IMR-90 (cell line): ENCODE results near the gene FBXL7. TPM values are rescaled to one million over a fixed set of nuclear protein-coding genes. Genes with fewer than 3 reads are reported as not detected.

ENCODE experiments used
- ATAC-seq: fragments of 200-7000 bp; cut with Tn5 transposase; 2 replicates; pipeline ENCODE4 v1.9.1; 2020; ENCODE audit warnings: low read depth, mild to moderate bottlenecking, moderate library complexity
- BruUV-seq: library from RNA; stranded (reverse); fragments of 400-500 nt; replicated peaks from 2 replicates; lab custom pipeline; 2021; lab: Mats Ljungman, UMichigan
- CTCF ChIA-PET: fragments of 300-600 bp; formaldehyde crosslinking; extraction: SDS; loops from one replicate; lab custom pipeline; 2021; ENCODE audit warnings: antibody characterized with exemption; lab: Yijun Ruan, JAX
- POLR2A ChIA-PET: fragments of 300-600 bp; sonication (Branson Sonifier 250); formaldehyde crosslinking; loops from one replicate; lab custom pipeline; 2022; ENCODE audit warnings: antibody characterized with exemption; ENCODE audit not compliant: unreplicated experiment; lab: Charles Lee
- DNase-seq: peaks from one replicate; pipeline ENCODE4 v3.0.0; 2013
- H2AFZ ChIP-seq: replicated peaks from 2 replicates; pipeline ENCODE3; 2013; ENCODE audit warnings: low read length, mild to moderate bottlenecking; ENCODE audit not compliant: poor library complexity
- H2AK5ac ChIP-seq: 2 replicates; pipeline ENCODE4 v1.6.1; 2013; ENCODE audit warnings: low read depth, low read length, inconsistent platforms
- H2AK9ac ChIP-seq: replicated peaks from 2 replicates; pipeline ENCODE3; 2013; ENCODE audit warnings: mild to moderate bottlenecking, low read depth, low read length, moderate library complexity; ENCODE audit not compliant: poor library complexity
- H2BK120ac ChIP-seq: 2 replicates; pipeline ENCODE4 v1.6.1; 2013; ENCODE audit warnings: low read depth, low read length, inconsistent platforms
- H2BK15ac ChIP-seq: 3 replicates; pipeline ENCODE4 v1.6.1; 2013; ENCODE audit warnings: low read depth, low read length, inconsistent platforms
- H2BK20ac ChIP-seq: 2 replicates; pipeline ENCODE4 v1.6.1; 2013; ENCODE audit warnings: low read depth, mild to moderate bottlenecking, inconsistent platforms, low read length, moderate library complexity
- H2BK5ac ChIP-seq: 2 replicates; pipeline ENCODE4 v1.6.1; 2013; ENCODE audit warnings: mild to moderate bottlenecking, low read depth, low read length, inconsistent platforms; ENCODE audit not compliant: poor library complexity, severe bottlenecking
- H3K14ac ChIP-seq: replicated peaks from 2 replicates; pipeline ENCODE4 v1.6.1; 2013; ENCODE audit warnings: low read depth, low read length, inconsistent platforms
- H3K18ac ChIP-seq: 2 replicates; pipeline ENCODE4 v1.6.1; 2013; ENCODE audit warnings: low read depth, low read length, control low read depth
- H3K23ac ChIP-seq: 2 replicates; pipeline ENCODE4 v1.6.1; 2013; ENCODE audit warnings: low read depth, low read length, inconsistent platforms
- H3K27ac ChIP-seq: 2 replicates; pipeline ENCODE4 v1.5.1; 2013; ENCODE audit warnings: mild to moderate bottlenecking, control low read depth, low read length; ENCODE audit not compliant: insufficient read depth
- H3K27me3 ChIP-seq: 2 replicates; pipeline ENCODE4 v1.6.1; 2013; ENCODE audit warnings: low read length; ENCODE audit not compliant: control insufficient read depth, insufficient read depth
- H3K36me3 ChIP-seq: 2 replicates; pipeline ENCODE4 v1.6.1; 2013; ENCODE audit warnings: low read length, mixed read lengths; ENCODE audit not compliant: control insufficient read depth, insufficient read depth
- H3K4ac ChIP-seq: 2 replicates; pipeline ENCODE4 v1.6.1; 2013; ENCODE audit warnings: low read depth, low read length, inconsistent platforms
- H3K4me1 ChIP-seq: 2 replicates; pipeline ENCODE4 v1.6.1; 2013; ENCODE audit warnings: low read length, mixed read lengths; ENCODE audit not compliant: control insufficient read depth, insufficient read depth
- H3K4me2 ChIP-seq: 2 replicates; pipeline ENCODE4 v1.6.1; 2013; ENCODE audit warnings: low read depth, mild to moderate bottlenecking, control low read depth, low read length, moderate library complexity
- H3K4me3 ChIP-seq: 2 replicates; pipeline ENCODE4 v1.5.1; 2013; ENCODE audit warnings: low read depth, mild to moderate bottlenecking, control low read depth, low read length, moderate library complexity; ENCODE audit not compliant: insufficient read depth
- H3K56ac ChIP-seq: 2 replicates; pipeline ENCODE4 v1.6.1; 2013; ENCODE audit warnings: low read length, inconsistent platforms; ENCODE audit not compliant: insufficient read depth; ENCODE audit errors: extremely low read depth
- H3K79me1 ChIP-seq, 2 experiments: 2 replicates each; pipeline ENCODE4 v1.6.1; 2013; ENCODE audit warnings: low read length in 2 of 2, inconsistent platforms in 1 of 2, low read depth in 1 of 2
- H3K9ac ChIP-seq: 2 replicates; pipeline ENCODE4 v1.6.1; 2013; ENCODE audit warnings: low read depth, low read length, control low read depth
- H3K9me1 ChIP-seq: 2 replicates; pipeline ENCODE4 v1.6.1; 2013; ENCODE audit warnings: low read length, inconsistent platforms; ENCODE audit not compliant: insufficient read depth
- H3K9me3 ChIP-seq: 2 replicates; pipeline ENCODE4 v1.6.1; 2013; ENCODE audit warnings: low read length; ENCODE audit not compliant: control insufficient read depth, insufficient read depth
- H4K20me1 ChIP-seq: 2 replicates; pipeline ENCODE4 v1.6.1; 2013; ENCODE audit warnings: low read length, inconsistent platforms; ENCODE audit not compliant: insufficient read depth
- H4K5ac ChIP-seq: 2 replicates; pipeline ENCODE4 v1.6.1; 2013; ENCODE audit warnings: mild to moderate bottlenecking, low read depth, low read length, control low read depth
- H4K8ac ChIP-seq, 2 experiments: 2 replicates each; pipeline ENCODE4 v1.6.1; 2013; ENCODE audit warnings: low read depth in 2 of 2, low read length in 2 of 2, control low read depth in 1 of 2, inconsistent platforms in 1 of 2
- H4K91ac ChIP-seq: 2 replicates; pipeline ENCODE4 v1.6.1; 2013; ENCODE audit warnings: low read depth, low read length, inconsistent platforms; ENCODE audit not compliant: insufficient read depth
- BHLHE40 ChIP-seq: fragments of 150-350 bp; IDR thresholded peaks from 2 replicates; pipeline ENCODE4 v1.6.1; 2016; ENCODE audit warnings: mild to moderate bottlenecking, low read depth, low read length
- CEBPB ChIP-seq: IDR thresholded peaks from 2 replicates; pipeline ENCODE4 v1.6.1; 2012; ENCODE audit warnings: low read depth, low read length, improper control_type of control experiment
- CHD1 ChIP-seq: IDR thresholded peaks from 2 replicates; pipeline ENCODE4 v1.6.1; 2012; ENCODE audit warnings: low read depth, low read length, improper control_type of control experiment
- FOS ChIP-seq: fragments of 150-350 bp; IDR thresholded peaks from 2 replicates; pipeline ENCODE4 v1.6.1; 2016; ENCODE audit warnings: low read depth, low read length
- MAFK ChIP-seq: IDR thresholded peaks from 2 replicates; pipeline ENCODE4 v1.6.1; 2012; ENCODE audit warnings: low read depth, low read length, improper control_type of control experiment
- MAZ ChIP-seq: IDR thresholded peaks from 2 replicates; pipeline ENCODE4 v1.6.1; 2012; ENCODE audit warnings: low read depth, mild to moderate bottlenecking, low read length, improper control_type of control experiment, moderate library complexity, borderline replicate concordance
- MXI1 ChIP-seq: IDR thresholded peaks from 2 replicates; pipeline ENCODE4 v1.6.1; 2012; ENCODE audit warnings: low read depth, mild to moderate bottlenecking, low read length, moderate library complexity, borderline replicate concordance
- NFE2L2 ChIP-seq: fragments of 150-350 bp; IDR thresholded peaks from 2 replicates; pipeline ENCODE4 v1.6.1; 2016; ENCODE audit warnings: low read depth, mild to moderate bottlenecking, low read length
- POLR2A ChIP-seq: IDR thresholded peaks from 2 replicates; pipeline ENCODE4 v1.6.1; 2012; ENCODE audit warnings: mild to moderate bottlenecking, low read depth, low read length
- RAD21 ChIP-seq: IDR thresholded peaks from 2 replicates; pipeline ENCODE4 v1.6.1; 2012; ENCODE audit warnings: low read length, improper control_type of control experiment
- RCOR1 ChIP-seq: IDR thresholded peaks from 2 replicates; pipeline ENCODE4 v1.6.1; 2012; ENCODE audit warnings: mild to moderate bottlenecking, low read length, improper control_type of control experiment; ENCODE audit not compliant: insufficient replicate concordance
- RFX5 ChIP-seq: IDR thresholded peaks from 2 replicates; pipeline ENCODE4 v1.8.0; 2012; ENCODE audit warnings: low read depth, mild to moderate bottlenecking, low read length, moderate library complexity
- SMC3 ChIP-seq: fragments of 150-350 bp; IDR thresholded peaks from 2 replicates; pipeline ENCODE4 v1.6.1; 2016; ENCODE audit warnings: low read depth, mild to moderate bottlenecking, antibody characterized with exemption, low read length, moderate library complexity
- WGBS, 2 experiments: methylation state at CpG; one replicate each; pipeline versions ENCODE4 v1.1.5 to v1.1.7; 2013; ENCODE audit warnings: missing lambda C conversion rate in 2 of 2; ENCODE audit not compliant: insufficient read length in 1 of 2; ENCODE audit errors: extremely low coverage in 2 of 2; 5-methylcytosine and 5-hydroxymethylcytosine counted together
- dilution Hi-C: fragments of 300-500 bp; cut with HindIII; formaldehyde crosslinking; loops from one replicate; pipeline ENCODE4 v1.14.3; 2018; ENCODE audit warnings: low sequenced_read_pairs; ENCODE audit not compliant: unreplicated experiment
- in situ Hi-C: fragments of 300-500 bp; cut with MboI; formaldehyde crosslinking; loops from 3 replicates; pipeline ENCODE4 v1.14.3; 2019; ENCODE audit warnings: low sequenced_read_pairs, inconsistent platforms, mixed read lengths
- intact Hi-C: fragments of 100-400 bp; cut with micrococcal nuclease; formaldehyde crosslinking; loops from 2 replicates; pipeline ENCODE4 v1.10.0; 2022
- polyA plus RNA-seq, 3 experiments: library from polyadenylated mRNA; depleted of rRNA; stranded (reverse); fragments of >200 nt; gene quantifications; 2 replicates each; pipeline ENCODE4 v1.2.3, GENCODE V29; 2012; ENCODE audit warnings: low replicate concordance in 1 of 3
- total RNA-seq: library from RNA; depleted of rRNA; stranded (reverse); fragments of >200 nt; gene quantifications from 2 replicates; pipeline ENCODE4 v1.2.3, GENCODE V29; 2012
- TF ChIP-seq, protein P1 (sequence below): fragments of 150-350 bp; IDR thresholded peaks from 2 replicates; pipeline ENCODE4 v1.6.1; 2017; ENCODE audit warnings: mild to moderate bottlenecking, antibody characterized with exemption, low read length, low read depth
- TF ChIP-seq, protein P2 (sequence below): conservative IDR thresholded peaks from 2 replicates; pipeline ENCODE4 v1.5.1; 2012; ENCODE audit warnings: mild to moderate bottlenecking, low read depth, low read length, improper control_type of control experiment
- TF ChIP-seq, protein P3 (sequence below): fragments of 150-350 bp; IDR thresholded peaks from 2 replicates; pipeline ENCODE4 v1.6.1; 2016; ENCODE audit warnings: low read depth, mild to moderate bottlenecking, low read length, moderate library complexity, borderline replicate concordance

Gene FBXL7
- total and polyA plus RNA-seq, 2 of the 4 experiments (the other 2 are of a cell fraction) = 4.1 to 10.2 TPM

GRCh38 chr5:15634591-15635288, 134.8 kb downstream of the FBXL7 start:
- Histone ChIP-seq H3K56ac (no peak overlapping the region), H3K18ac (no peak overlapping the region), H2AK9ac (no peak overlapping the region), H3K9me3 (no peaks in the 10 kb centered on the region), H2AK5ac (no peak overlapping the region), H2BK120ac (no peak overlapping the region), H2AFZ (no peak overlapping the region), H4K5ac (no peak overlapping the region), H3K79me1 (peaks cover 15 to 23% of the 10 kb centered on the region in 2 experiments), H4K8ac (no peak overlapping the region), H3K14ac (no peak overlapping the region), H3K4ac (no peak overlapping the region), H3K4me3 (no peak overlapping the region), H3K23ac (no peak overlapping the region), H2BK5ac (no peak overlapping the region), H3K4me1 (peaks cover 2% of the 10 kb centered on the region; the same call in 1 of the 2 replicates), H3K27me3 (no peaks in the 10 kb centered on the region), H4K20me1 (no peaks in the 10 kb centered on the region; the same call in 1 of the 2 replicates), H3K4me2 (no peak overlapping the region), H3K36me3 (no peaks in the 10 kb centered on the region), H2BK15ac (no peak overlapping the region), H3K9me1 (no peaks in the 10 kb centered on the region), H3K9ac (no peak overlapping the region), H2BK20ac (no peak overlapping the region), H3K27ac (no peak overlapping the region), H4K91ac (no peak overlapping the region)
- dilution Hi-C loops = no loop called here
- WGBS, 2 experiments = no CpG with 5 or more reads among the region's 4 CpGs
- CTCF ChIA-PET = interaction anchor here (1.0 kb wide), 1 partner anchor 172 kb away, joined by 3 read pairs; no protein-coding TSS in a partner anchor
- DNase-seq (no peak), ATAC-seq (no peak)
- TF ChIP-seq BHLHE40 (no peak), CEBPB (no peak), FOS (no peak), RFX5 (no peak), POLR2A (no peak), MXI1 (no peak), MAFK (no peak), CHD1 (no peak), SMC3 (no peak), NFE2L2 (no peak), RAD21 (no peak), RCOR1 (no peak), MAZ (no peak)
- TF ChIP-seq, protein P1, sequence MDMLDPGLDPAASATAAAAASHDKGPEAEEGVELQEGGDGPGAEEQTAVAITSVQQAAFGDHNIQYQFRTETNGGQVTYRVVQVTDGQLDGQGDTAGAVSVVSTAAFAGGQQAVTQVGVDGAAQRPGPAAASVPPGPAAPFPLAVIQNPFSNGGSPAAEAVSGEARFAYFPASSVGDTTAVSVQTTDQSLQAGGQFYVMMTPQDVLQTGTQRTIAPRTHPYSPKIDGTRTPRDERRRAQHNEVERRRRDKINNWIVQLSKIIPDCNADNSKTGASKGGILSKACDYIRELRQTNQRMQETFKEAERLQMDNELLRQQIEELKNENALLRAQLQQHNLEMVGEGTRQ = no peak
- TF ChIP-seq, protein P2, sequence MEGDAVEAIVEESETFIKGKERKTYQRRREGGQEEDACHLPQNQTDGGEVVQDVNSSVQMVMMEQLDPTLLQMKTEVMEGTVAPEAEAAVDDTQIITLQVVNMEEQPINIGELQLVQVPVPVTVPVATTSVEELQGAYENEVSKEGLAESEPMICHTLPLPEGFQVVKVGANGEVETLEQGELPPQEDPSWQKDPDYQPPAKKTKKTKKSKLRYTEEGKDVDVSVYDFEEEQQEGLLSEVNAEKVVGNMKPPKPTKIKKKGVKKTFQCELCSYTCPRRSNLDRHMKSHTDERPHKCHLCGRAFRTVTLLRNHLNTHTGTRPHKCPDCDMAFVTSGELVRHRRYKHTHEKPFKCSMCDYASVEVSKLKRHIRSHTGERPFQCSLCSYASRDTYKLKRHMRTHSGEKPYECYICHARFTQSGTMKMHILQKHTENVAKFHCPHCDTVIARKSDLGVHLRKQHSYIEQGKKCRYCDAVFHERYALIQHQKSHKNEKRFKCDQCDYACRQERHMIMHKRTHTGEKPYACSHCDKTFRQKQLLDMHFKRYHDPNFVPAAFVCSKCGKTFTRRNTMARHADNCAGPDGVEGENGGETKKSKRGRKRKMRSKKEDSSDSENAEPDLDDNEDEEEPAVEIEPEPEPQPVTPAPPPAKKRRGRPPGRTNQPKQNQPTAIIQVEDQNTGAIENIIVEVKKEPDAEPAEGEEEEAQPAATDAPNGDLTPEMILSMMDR = no peak
- TF ChIP-seq, protein P3, sequence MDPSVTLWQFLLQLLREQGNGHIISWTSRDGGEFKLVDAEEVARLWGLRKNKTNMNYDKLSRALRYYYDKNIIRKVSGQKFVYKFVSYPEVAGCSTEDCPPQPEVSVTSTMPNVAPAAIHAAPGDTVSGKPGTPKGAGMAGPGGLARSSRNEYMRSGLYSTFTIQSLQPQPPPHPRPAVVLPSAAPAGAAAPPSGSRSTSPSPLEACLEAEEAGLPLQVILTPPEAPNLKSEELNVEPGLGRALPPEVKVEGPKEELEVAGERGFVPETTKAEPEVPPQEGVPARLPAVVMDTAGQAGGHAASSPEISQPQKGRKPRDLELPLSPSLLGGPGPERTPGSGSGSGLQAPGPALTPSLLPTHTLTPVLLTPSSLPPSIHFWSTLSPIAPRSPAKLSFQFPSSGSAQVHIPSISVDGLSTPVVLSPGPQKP = no peak
- in situ Hi-C loops = no loop called here
- POLR2A ChIA-PET = no interaction called here
- no TSS peak for BruUV-seq
- intact Hi-C loops = no loop called here
